ENCODE measurements around the gene TMEM119. TPM values are rescaled to one million over a fixed set of nuclear protein-coding genes. Genes with fewer than 3 reads are reported as not detected.
A peak's percentile ranks its signal among the peaks of the same experiment; 100 is the strongest.
"Not testable (repeated sequence)": the region's sequence is repeated elsewhere in the genome, so short reads cannot be mapped to it uniquely, and the experiment has no call there.

Gene TMEM119
- total RNA-seq, 3 donors from 2014 or later = 0.08 to 0.54 TPM; not detected in 1

GRCh38 chr12:108625228-108625627 lies 27.3 kb upstream of the TMEM119 start:
- no peaks in the 10 kb centered on the region for H3K9me3 Mint-ChIP-seq
- DNase-seq (no peak), ATAC-seq (no peak)
- H3K4me3 Mint-ChIP-seq = no peak overlapping the region
- no peaks in the 10 kb centered on the region for H3K27me3 Mint-ChIP-seq (ENCODE audit: low read depth)
- peaks cover 58% of the 10 kb centered on the region for H3K4me1 Mint-ChIP-seq (ENCODE audit: low read depth)
- H3K36me3 Mint-ChIP-seq (ENCODE audit: insufficient read depth) = peaks cover 30% of the 10 kb centered on the region

- no peak overlapping the region for H3K4me3 Mint-ChIP-seq
- no peaks in the 10 kb centered on the region for H3K27me3 Mint-ChIP-seq (ENCODE audit: low read depth)
- ATAC-seq (no peak), DNase-seq (no peak)
- H3K9me3 Mint-ChIP-seq = no peaks in the 10 kb centered on the region
- peaks cover 62% of the 10 kb centered on the region for H3K4me1 Mint-ChIP-seq (ENCODE audit: low read depth)
- H3K36me3 Mint-ChIP-seq (ENCODE audit: insufficient read depth) = peaks cover 30% of the 10 kb centered on the region
These were observed 25.7 kb upstream of the TMEM119 start for GRCh38 chr12:108623577-108623976.

GRCh38 chr12:108622921-108623514 lies 25.1 kb upstream of the TMEM119 start:
- ATAC-seq (no peak), DNase-seq (no peak)
- H3K9me3 Mint-ChIP-seq = no peaks in the 10 kb centered on the region
- no peak overlapping the region for H3K4me3 Mint-ChIP-seq
- peaks cover 62% of the 10 kb centered on the region for H3K4me1 Mint-ChIP-seq (ENCODE audit: low read depth)
- H3K27me3 Mint-ChIP-seq (ENCODE audit: low read depth) = no peaks in the 10 kb centered on the region
- peaks cover 30% of the 10 kb centered on the region for H3K36me3 Mint-ChIP-seq (ENCODE audit: insufficient read depth)

- Mint-ChIP-seq H3K36me3 (ENCODE audit: insufficient read depth) (peaks cover 30% of the 10 kb centered on the region), H3K4me1 (ENCODE audit: low read depth) (peaks cover 62% of the 10 kb centered on the region), H3K9me3 (no peaks in the 10 kb centered on the region), H3K4me3 (no peak overlapping the region), H3K27me3 (ENCODE audit: low read depth) (no peaks in the 10 kb centered on the region)
- DNase-seq = no peak
- no peak for ATAC-seq
These were observed 24.5 kb upstream of the TMEM119 start for GRCh38 chr12:108622421-108622820.

GRCh38 chr12:108621161-108621560 lies 23.3 kb upstream of the TMEM119 start:
- ATAC-seq = no peak
- Mint-ChIP-seq H3K36me3 (ENCODE audit: insufficient read depth) (peaks cover 30% of the 10 kb centered on the region), H3K27me3 (ENCODE audit: low read depth) (no peaks in the 10 kb centered on the region), H3K4me3 (no peak overlapping the region), H3K9me3 (peaks cover 5% of the 10 kb centered on the region), H3K4me1 (ENCODE audit: low read depth) (peaks cover 70% of the 10 kb centered on the region)
- DNase-seq = no peak

- H3K4me1 Mint-ChIP-seq (ENCODE audit: low read depth) = peaks cover 66% of the 10 kb centered on the region
- no peak for DNase-seq
- H3K36me3 Mint-ChIP-seq (ENCODE audit: insufficient read depth) = peaks cover 30% of the 10 kb centered on the region
- peaks cover 8% of the 10 kb centered on the region for H3K9me3 Mint-ChIP-seq
- H3K27me3 Mint-ChIP-seq (ENCODE audit: low read depth) = no peaks in the 10 kb centered on the region
- no peak for ATAC-seq
- no peak overlapping the region for H3K4me3 Mint-ChIP-seq
These were observed 22.5 kb upstream of the TMEM119 start for GRCh38 chr12:108620236-108620879.

- Mint-ChIP-seq H3K27me3 (ENCODE audit: low read depth) (no peaks in the 10 kb centered on the region), H3K4me1 (ENCODE audit: low read depth) (peaks cover 64% of the 10 kb centered on the region), H3K4me3 (no peak overlapping the region), H3K9me3 (peaks cover 8% of the 10 kb centered on the region), H3K36me3 (ENCODE audit: insufficient read depth) (peaks cover 26% of the 10 kb centered on the region)
- no peak for ATAC-seq
- DNase-seq = no peak
These were observed 21.7 kb upstream of the TMEM119 start for GRCh38 chr12:108619369-108620160.

GRCh38 chr12:108618953-108619274 lies 21.0 kb upstream of the TMEM119 start:
- peaks cover 66% of the 10 kb centered on the region for H3K4me1 Mint-ChIP-seq (ENCODE audit: low read depth)
- H3K36me3 Mint-ChIP-seq (ENCODE audit: insufficient read depth) = peaks cover 21% of the 10 kb centered on the region
- not testable (repeated sequence) for DNase-seq

GRCh38 chr12:108618079-108618952 lies 20.4 kb upstream of the TMEM119 start:
- Mint-ChIP-seq H3K9me3 (peaks cover 8% of the 10 kb centered on the region), H3K36me3 (ENCODE audit: insufficient read depth) (peaks cover 15% of the 10 kb centered on the region), H3K4me1 (ENCODE audit: low read depth) (peaks cover 62% of the 10 kb centered on the region), H3K4me3 (no peak overlapping the region), H3K27me3 (ENCODE audit: low read depth) (no peaks in the 10 kb centered on the region)
- DNase-seq = peak; percentile 77
- ATAC-seq = peak in 1 of 2 donors; percentile 37

More at GRCh38 chr12:108618953-108619274, 21.0 kb upstream of the TMEM119 start:
- H3K9me3 Mint-ChIP-seq; H3K4me3 Mint-ChIP-seq; H3K27me3 Mint-ChIP-seq (ENCODE audit: low read depth); ATAC-seq: not testable (repeated sequence)

- ATAC-seq = peak; percentile 95 to 97
- H3K27me3 Mint-ChIP-seq (ENCODE audit: low read depth) = no peaks in the 10 kb centered on the region
- peaks cover 9% of the 10 kb centered on the region for H3K36me3 Mint-ChIP-seq (ENCODE audit: insufficient read depth)
- peak; percentile 78 for DNase-seq
- H3K4me3 Mint-ChIP-seq = peak overlapping the region; percentile 50
- peaks cover 8% of the 10 kb centered on the region for H3K9me3 Mint-ChIP-seq
- peaks cover 59% of the 10 kb centered on the region for H3K4me1 Mint-ChIP-seq (ENCODE audit: low read depth)
These were observed 19.3 kb upstream of the TMEM119 start for GRCh38 chr12:108616941-108617858.

- H3K27me3 Mint-ChIP-seq (ENCODE audit: low read depth) = no peaks in the 10 kb centered on the region
- ATAC-seq (no peak), DNase-seq (no peak)
- peaks cover 4% of the 10 kb centered on the region for H3K36me3 Mint-ChIP-seq (ENCODE audit: insufficient read depth)
- no peak overlapping the region for H3K4me3 Mint-ChIP-seq
- peaks cover 8% of the 10 kb centered on the region for H3K9me3 Mint-ChIP-seq
- H3K4me1 Mint-ChIP-seq (ENCODE audit: low read depth) = peaks cover 59% of the 10 kb centered on the region
These were observed 18.5 kb upstream of the TMEM119 start for GRCh38 chr12:108616359-108616758.

- peaks cover 8% of the 10 kb centered on the region for H3K9me3 Mint-ChIP-seq
- H3K27me3 Mint-ChIP-seq (ENCODE audit: low read depth) = no peaks in the 10 kb centered on the region
- no peak for DNase-seq
- ATAC-seq = no peak
- H3K4me3 Mint-ChIP-seq = no peak overlapping the region
- peaks cover 55% of the 10 kb centered on the region for H3K4me1 Mint-ChIP-seq (ENCODE audit: low read depth)
- no peaks in the 10 kb centered on the region for H3K36me3 Mint-ChIP-seq (ENCODE audit: insufficient read depth)
These were observed 18.0 kb upstream of the TMEM119 start for GRCh38 chr12:108615918-108616317.

GRCh38 chr12:108614639-108615038 lies 16.8 kb upstream of the TMEM119 start:
- H3K4me1 Mint-ChIP-seq (ENCODE audit: low read depth) = peaks cover 52% of the 10 kb centered on the region
- peaks cover 8% of the 10 kb centered on the region for H3K9me3 Mint-ChIP-seq
- DNase-seq = no peak
- ATAC-seq = no peak
- no peaks in the 10 kb centered on the region for H3K36me3 Mint-ChIP-seq (ENCODE audit: insufficient read depth)
- H3K4me3 Mint-ChIP-seq = no peak overlapping the region
- no peaks in the 10 kb centered on the region for H3K27me3 Mint-ChIP-seq (ENCODE audit: low read depth)

Measured in activated T-cell treated with anti-CD3 and anti-CD28 coated beads, Interleukin-2, amount 50 U/mL, for 4 hours (primary cell).